Epithelial cell of esophagus (primary cell): ENCODE results near the gene ERC2.
A peak's percentile ranks its signal among the peaks of the same experiment; 100 is the strongest.

Experiments used
- DNase-seq: peaks from one replicate; pipeline ENCODE4 v3.0.0; 2010; ENCODE audit warnings: low read depth
- H3K4me3 ChIP-seq: 2 replicates; pipeline ENCODE4 v1.5.1; 2011; ENCODE audit warnings: mild to moderate bottlenecking, low read length, control low read depth
- CTCF ChIP-seq: IDR thresholded peaks from 2 replicates; pipeline ENCODE4 v1.5.1; 2011; ENCODE audit warnings: low read depth, mild to moderate bottlenecking, low read length, control low read depth, inconsistent platforms; ENCODE audit not compliant: insufficient read depth; ENCODE audit errors: missing control alignments

ERC2 gene

GRCh38 chr3:56308471-56308870 lies 159.8 kb downstream of the ERC2 start:
- no peak for TF ChIP-seq CTCF
- no peak overlapping the region for H3K4me3 ChIP-seq
- DNase-seq, result no peak

- no peak for TF ChIP-seq CTCF
- DNase-seq, result no peak
- H3K4me3 ChIP-seq, result no peak overlapping the region
These were observed 164.2 kb downstream of the ERC2 start for GRCh38 chr3:56304069-56304468.

- TF ChIP-seq CTCF, result peak; percentile 31
- no peak overlapping the region for H3K4me3 ChIP-seq
- peak; percentile 27 for DNase-seq
These were observed 164.8 kb downstream of the ERC2 start for GRCh38 chr3:56303487-56303886.

- TF ChIP-seq CTCF, result peak; percentile 27
- DNase-seq, result no peak
- H3K4me3 ChIP-seq, result no peak overlapping the region
These were observed 165.8 kb downstream of the ERC2 start for GRCh38 chr3:56302417-56302816.

- TF ChIP-seq CTCF, result no peak
- H3K4me3 ChIP-seq, result no peak overlapping the region
- no peak for DNase-seq
These were observed 170.9 kb downstream of the ERC2 start for GRCh38 chr3:56297281-56297840.

- no peak for TF ChIP-seq CTCF
- H3K4me3 ChIP-seq, result no peak overlapping the region
- no peak for DNase-seq
These were observed 171.9 kb downstream of the ERC2 start for GRCh38 chr3:56296361-56296760.

- H3K4me3 ChIP-seq, result no peak overlapping the region
- no peak for TF ChIP-seq CTCF
- DNase-seq, result no peak
These were observed 173.1 kb downstream of the ERC2 start for GRCh38 chr3:56295161-56295560.
